HepG2 (cell line): Measurements from ENCODE around the gene TULP3. TPM values are rescaled to one million over a fixed set of nuclear protein-coding genes. Genes with fewer than 3 reads are reported as not detected.

Source experiments
- CBX2 ChIP-seq, 2 experiments: fragments of 200-600 bp in 1 of 2; sonication (generic); formaldehyde crosslinking in 1 of 2; IDR thresholded peaks; 2 replicates each; pipeline versions ENCODE4 v1.7.0 to v1.8.1; 2018 to 2022; ENCODE audit warnings: low read depth in 2 of 2, low read length in 1 of 2, mild to moderate bottlenecking in 1 of 2, missing genetic modification reagents in 1 of 2
- CC2D1A ChIP-seq: sonication (generic); formaldehyde crosslinking; IDR thresholded peaks from 2 replicates; pipeline ENCODE4 v1.8.1; 2023; ENCODE audit warnings: mild to moderate bottlenecking, missing genetic modification reagents
- ELF3 ChIP-seq: IDR thresholded peaks from 2 replicates; pipeline ENCODE4 v1.6.1; 2016; ENCODE audit warnings: missing genetic modification reagents, missing compliant biosample characterization
- GATAD2A ChIP-seq: IDR thresholded peaks from 2 replicates; pipeline ENCODE4 v1.6.1; 2016
- HCFC1 ChIP-seq: fragments of 150-350 bp; IDR thresholded peaks from 2 replicates; pipeline ENCODE4 v1.6.1; 2014; ENCODE audit warnings: low read depth, low read length
- KLF15 ChIP-seq: sonication (generic); formaldehyde crosslinking; IDR thresholded peaks from 2 replicates; pipeline ENCODE4 v1.8.1; 2023; ENCODE audit warnings: borderline replicate concordance, mild to moderate bottlenecking, inconsistent platforms, missing genetic modification reagents, mixed read lengths
- MAF1 ChIP-seq: sonication (generic); formaldehyde crosslinking; IDR thresholded peaks from 2 replicates; pipeline ENCODE4 v1.5.0; 2020; ENCODE audit warnings: missing genetic modification reagents, borderline replicate concordance
- MED8 ChIP-seq: sonication (generic); formaldehyde crosslinking; IDR thresholded peaks from 2 replicates; pipeline ENCODE4 v1.8.1; 2023; ENCODE audit warnings: mild to moderate bottlenecking, missing genetic modification reagents; ENCODE audit not compliant: insufficient replicate concordance
- NCOR1 ChIP-seq: fragments of 200-600 bp; sonication (generic); IDR thresholded peaks from 2 replicates; pipeline ENCODE4 v1.7.0; 2017; ENCODE audit warnings: antibody characterized with exemption, low read length, borderline replicate concordance
- SMYD3 ChIP-seq: sonication (generic); formaldehyde crosslinking; IDR thresholded peaks from 2 replicates; pipeline ENCODE4 v1.8.1; 2023; ENCODE audit warnings: mild to moderate bottlenecking, missing genetic modification reagents
- SP140L ChIP-seq: sonication (generic); formaldehyde crosslinking; IDR thresholded peaks from 2 replicates; pipeline ENCODE4 v1.4.0; 2020; ENCODE audit warnings: missing genetic modification reagents, borderline replicate concordance
- ZFP36L2 ChIP-seq: sonication (generic); formaldehyde crosslinking; IDR thresholded peaks from 2 replicates; pipeline ENCODE4 v1.4.0; 2020; ENCODE audit warnings: missing genetic modification reagents
- ZFP41 ChIP-seq: sonication (generic); formaldehyde crosslinking; IDR thresholded peaks from 2 replicates; pipeline ENCODE4 v1.4.0; 2020; ENCODE audit warnings: mild to moderate bottlenecking, missing genetic modification reagents, borderline replicate concordance
- ZFP90 ChIP-seq: sonication (generic); formaldehyde crosslinking; IDR thresholded peaks from 2 replicates; pipeline ENCODE4 v1.8.0; 2022; ENCODE audit warnings: missing genetic modification reagents, mild to moderate bottlenecking, inconsistent platforms, borderline replicate concordance
- ZNF260 ChIP-seq: sonication (generic); formaldehyde crosslinking; IDR thresholded peaks from 2 replicates; pipeline ENCODE4 v1.4.0; 2020; ENCODE audit warnings: missing genetic modification reagents, low read depth, mild to moderate bottlenecking, borderline replicate concordance
- ZNF3 ChIP-seq: IDR thresholded peaks from 2 replicates; pipeline ENCODE4 v1.7.0; 2017; ENCODE audit warnings: inconsistent platforms
- ZNF44 ChIP-seq: sonication (generic); formaldehyde crosslinking; IDR thresholded peaks from 2 replicates; pipeline ENCODE4 v1.5.1; 2020; ENCODE audit warnings: mild to moderate bottlenecking, missing genetic modification reagents
- ZNF670 ChIP-seq: sonication (generic); formaldehyde crosslinking; IDR thresholded peaks from 2 replicates; pipeline ENCODE4 v1.8.0; 2022; ENCODE audit warnings: mild to moderate bottlenecking, missing genetic modification reagents, borderline replicate concordance
- ZNF724P ChIP-seq: sonication (generic); formaldehyde crosslinking; IDR thresholded peaks from 2 replicates; pipeline ENCODE4 v1.8.0; 2022; ENCODE audit warnings: missing genetic modification reagents, borderline replicate concordance
- polyA plus RNA-seq, 8 experiments: library from polyadenylated mRNA; depleted of rRNA in 3 of 8; stranded (reverse) in 7 of 8; unstranded in 1 of 8; fragments of >200 nt; fragmentation: Illumina TruSeq in 4 of 8; extraction: Trizol in 4 of 8; gene quantifications; 2 replicates each; pipeline versions ENCODE4 v1.2.1 to v1.2.3, GENCODE V29; 2011 to 2016; ENCODE audit warnings: low read depth in 4 of 8, missing spikeins in 1 of 8, mixed read lengths in 1 of 8; ENCODE audit not compliant: insufficient read depth in 1 of 8
- total RNA-seq, 5 experiments: library from RNA; depleted of rRNA; stranded (reverse); fragments of >200 nt; fragmentation: Illumina TruSeq; extraction: Trizol; gene quantifications; 2 replicates each; pipeline ENCODE4 v1.2.3, GENCODE V29; 2016; ENCODE audit warnings: low read depth in 1 of 5
- TF ChIP-seq, protein P1 (sequence below): sonication (generic); formaldehyde crosslinking; IDR thresholded peaks from 2 replicates; pipeline ENCODE4 v1.4.0; 2020; ENCODE audit warnings: mild to moderate bottlenecking, missing genetic modification reagents
- TF ChIP-seq, protein P2 (sequence below): sonication (generic); formaldehyde crosslinking; IDR thresholded peaks from 2 replicates; pipeline ENCODE4 v1.9.0; 2021; ENCODE audit warnings: missing genetic modification reagents, borderline replicate concordance
- TF ChIP-seq, protein P3 (sequence below): sonication (generic); formaldehyde crosslinking; IDR thresholded peaks from 2 replicates; pipeline ENCODE4 v1.4.0; 2020; ENCODE audit warnings: missing genetic modification reagents; ENCODE audit errors: not compliant biosample characterization

Gene TULP3
- total and polyA plus RNA-seq, 2 of the 13 experiments (the other 11 are each of a cell fraction or from before 2014, with no cell fraction given), result 11.2 to 13.2 TPM

DNA sequence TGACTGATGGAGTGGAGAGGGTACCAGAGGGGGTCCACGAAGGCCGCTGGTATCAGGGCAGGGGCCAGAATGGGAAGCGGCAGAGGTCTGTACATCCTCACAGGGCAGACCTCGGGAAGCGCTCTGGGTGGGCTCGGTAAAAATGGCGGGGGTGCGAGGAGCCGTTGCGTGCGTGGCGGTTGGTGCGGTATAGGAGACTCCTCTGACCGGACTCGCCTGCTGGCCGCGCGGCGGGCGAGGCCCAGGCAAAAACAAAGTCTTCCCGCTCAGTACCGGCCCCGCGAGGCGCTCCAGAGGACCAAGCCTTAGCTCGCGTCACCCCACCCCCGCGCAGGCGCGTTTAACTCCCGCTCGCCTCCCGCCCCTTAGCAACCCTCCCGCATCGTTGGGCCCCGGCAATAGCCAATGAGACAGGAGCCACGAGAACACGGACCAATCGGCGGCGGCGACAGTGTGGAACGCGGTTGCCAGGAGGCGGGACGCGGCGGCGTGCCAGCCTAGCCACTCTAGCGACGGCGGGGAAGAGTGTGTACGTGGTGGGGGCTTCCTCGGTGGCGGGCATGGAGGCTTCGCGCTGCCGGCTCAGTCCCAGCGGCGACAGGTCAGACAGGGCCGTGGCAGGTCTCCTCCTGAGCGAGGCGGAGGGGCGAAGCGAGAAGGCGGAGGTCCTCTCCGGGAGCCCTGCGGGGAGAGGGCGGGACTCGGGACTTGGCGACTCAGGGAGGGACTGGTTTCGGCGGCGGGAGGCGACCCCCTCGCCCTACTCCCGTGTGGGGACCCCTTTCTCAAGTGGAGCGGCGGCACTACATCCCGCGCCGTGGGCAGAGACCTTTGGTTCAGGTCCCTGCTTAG is at the start of gene TULP3 (continued):
- TF ChIP-seq, protein P1, sequence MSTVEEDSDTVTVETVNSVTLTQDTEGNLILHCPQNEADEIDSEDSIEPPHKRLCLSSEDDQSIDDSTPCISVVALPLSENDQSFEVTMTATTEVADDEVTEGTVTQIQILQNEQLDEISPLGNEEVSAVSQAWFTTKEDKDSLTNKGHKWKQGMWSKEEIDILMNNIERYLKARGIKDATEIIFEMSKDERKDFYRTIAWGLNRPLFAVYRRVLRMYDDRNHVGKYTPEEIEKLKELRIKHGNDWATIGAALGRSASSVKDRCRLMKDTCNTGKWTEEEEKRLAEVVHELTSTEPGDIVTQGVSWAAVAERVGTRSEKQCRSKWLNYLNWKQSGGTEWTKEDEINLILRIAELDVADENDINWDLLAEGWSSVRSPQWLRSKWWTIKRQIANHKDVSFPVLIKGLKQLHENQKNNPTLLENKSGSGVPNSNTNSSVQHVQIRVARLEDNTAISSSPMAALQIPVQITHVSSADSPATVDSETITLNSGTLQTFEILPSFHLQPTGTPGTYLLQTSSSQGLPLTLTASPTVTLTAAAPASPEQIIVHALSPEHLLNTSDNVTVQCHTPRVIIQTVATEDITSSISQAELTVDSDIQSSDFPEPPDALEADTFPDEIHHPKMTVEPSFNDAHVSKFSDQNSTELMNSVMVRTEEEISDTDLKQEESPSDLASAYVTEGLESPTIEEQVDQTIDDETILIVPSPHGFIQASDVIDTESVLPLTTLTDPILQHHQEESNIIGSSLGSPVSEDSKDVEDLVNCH (CRISPR knock-in tag), result no peak
- no peak for TF ChIP-seq NCOR1
- TF ChIP-seq MED8 (CRISPR knock-in tag), result no peak
- TF ChIP-seq, protein P2, sequence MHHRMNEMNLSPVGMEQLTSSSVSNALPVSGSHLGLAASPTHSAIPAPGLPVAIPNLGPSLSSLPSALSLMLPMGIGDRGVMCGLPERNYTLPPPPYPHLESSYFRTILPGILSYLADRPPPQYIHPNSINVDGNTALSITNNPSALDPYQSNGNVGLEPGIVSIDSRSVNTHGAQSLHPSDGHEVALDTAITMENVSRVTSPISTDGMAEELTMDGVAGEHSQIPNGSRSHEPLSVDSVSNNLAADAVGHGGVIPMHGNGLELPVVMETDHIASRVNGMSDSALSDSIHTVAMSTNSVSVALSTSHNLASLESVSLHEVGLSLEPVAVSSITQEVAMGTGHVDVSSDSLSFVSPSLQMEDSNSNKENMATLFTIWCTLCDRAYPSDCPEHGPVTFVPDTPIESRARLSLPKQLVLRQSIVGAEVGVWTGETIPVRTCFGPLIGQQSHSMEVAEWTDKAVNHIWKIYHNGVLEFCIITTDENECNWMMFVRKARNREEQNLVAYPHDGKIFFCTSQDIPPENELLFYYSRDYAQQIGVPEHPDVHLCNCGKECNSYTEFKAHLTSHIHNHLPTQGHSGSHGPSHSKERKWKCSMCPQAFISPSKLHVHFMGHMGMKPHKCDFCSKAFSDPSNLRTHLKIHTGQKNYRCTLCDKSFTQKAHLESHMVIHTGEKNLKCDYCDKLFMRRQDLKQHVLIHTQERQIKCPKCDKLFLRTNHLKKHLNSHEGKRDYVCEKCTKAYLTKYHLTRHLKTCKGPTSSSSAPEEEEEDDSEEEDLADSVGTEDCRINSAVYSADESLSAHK, result no peak
- TF ChIP-seq KLF15 (CRISPR knock-in tag), result no peak
- TF ChIP-seq ZNF670 (CRISPR knock-in tag), result no peak
- TF ChIP-seq MAF1 (CRISPR knock-in tag), result peak; percentile 22; the same call in 1 of the 2 replicates
- TF ChIP-seq SMYD3 (CRISPR knock-in tag), result peak; percentile 86
- no peak; the same call in 1 of the 2 replicates for TF ChIP-seq ELF3
- no peak for TF ChIP-seq ZNF3 (CRISPR knock-in tag)
- no peak for TF ChIP-seq ZNF260
- TF ChIP-seq ZFP36L2 (CRISPR knock-in tag), result no peak
- 0 out of 2 replicates have a peak, but pooled peaks have one; percentile 32 for TF ChIP-seq ZNF44
- no peak for TF ChIP-seq SP140L (CRISPR knock-in tag)
- 0 out of 2 replicates have a peak, but pooled peaks have one; percentile 26 for TF ChIP-seq CC2D1A (CRISPR knock-in tag)
- TF ChIP-seq CBX2 (IDR thresholded peaks at IDR 0.05; ENCODE audit: low read depth, low read length), result no peak
- TF ChIP-seq CBX2 (CRISPR knock-in tag; IDR thresholded peaks at IDR 0.05; ENCODE audit: low read depth), result no peak
- TF ChIP-seq HCFC1, result no peak; the same call in 1 of the 2 replicates
- TF ChIP-seq ZFP90, result 0 out of 2 replicates have a peak, but pooled peaks have one; percentile 13
- no peak for TF ChIP-seq GATAD2A (CRISPR knock-in tag)
- TF ChIP-seq, protein P3, sequence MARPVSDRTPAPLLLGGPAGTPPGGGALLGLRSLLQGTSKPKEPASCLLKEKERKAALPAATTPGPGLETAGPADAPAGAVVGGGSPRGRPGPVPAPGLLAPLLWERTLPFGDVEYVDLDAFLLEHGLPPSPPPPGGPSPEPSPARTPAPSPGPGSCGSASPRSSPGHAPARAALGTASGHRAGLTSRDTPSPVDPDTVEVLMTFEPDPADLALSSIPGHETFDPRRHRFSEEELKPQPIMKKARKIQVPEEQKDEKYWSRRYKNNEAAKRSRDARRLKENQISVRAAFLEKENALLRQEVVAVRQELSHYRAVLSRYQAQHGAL (CRISPR knock-in tag), result peak; percentile 14
- TF ChIP-seq ZFP41, result peak; percentile 86; the same call in 1 of the 2 replicates
- TF ChIP-seq ZNF724P (CRISPR knock-in tag), result peak; percentile 80
